ENCODE data around the gene SYNGR3. TPM values are rescaled to one million over a fixed set of nuclear protein-coding genes. Genes with fewer than 3 reads are reported as not detected.

The SYNGR3 gene
- polyA plus RNA-seq, 1 donor from 2014 or later, result 61.0 TPM

DNA sequence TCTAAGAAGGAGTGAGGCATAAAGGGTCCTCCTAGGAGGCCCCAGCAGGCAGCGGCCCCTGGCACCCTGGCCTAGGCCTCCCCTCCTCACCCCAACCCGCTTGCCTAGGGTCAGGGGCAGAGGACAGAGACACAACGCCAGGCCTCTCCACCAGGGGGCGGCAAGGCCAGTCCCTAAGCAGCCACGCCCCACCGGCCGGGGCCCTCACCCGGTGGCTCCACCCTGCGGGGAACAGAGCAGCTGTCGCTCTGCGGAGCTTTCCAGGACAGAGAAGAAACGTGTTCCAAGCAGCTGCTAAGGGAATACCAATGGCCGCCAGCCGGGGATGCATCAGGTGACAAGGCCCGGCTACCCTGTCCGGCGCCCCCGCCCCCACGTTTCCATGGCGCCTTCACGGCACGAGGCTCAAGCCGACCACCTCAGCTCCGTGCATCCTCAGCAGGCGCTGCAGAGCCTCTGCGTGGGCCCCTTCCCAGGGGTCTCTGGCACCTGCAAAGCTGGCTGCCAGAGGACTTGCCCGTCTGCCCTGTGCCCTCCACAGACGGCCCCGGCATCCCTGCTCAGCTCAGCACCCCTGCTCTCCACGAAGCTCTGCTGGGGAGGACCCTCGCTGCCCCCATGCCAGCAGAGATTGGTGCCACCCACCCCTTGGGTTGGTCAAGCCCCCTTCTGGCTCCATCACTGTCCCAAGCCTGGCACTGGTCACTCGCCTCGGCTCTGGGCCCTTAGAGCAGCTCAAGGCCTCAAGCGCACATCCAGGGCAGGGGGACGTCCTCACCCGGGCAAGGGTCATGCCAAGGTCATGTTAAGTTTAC, 14.3 kb downstream of the SYNGR3 start:
- peak overlapping the region; percentile 28 for H3K27ac ChIP-seq (ENCODE audit: low read length)
- no peak overlapping the region for H3K4me2 ChIP-seq (ENCODE audit: low read length)
- H2AFZ ChIP-seq (ENCODE audit: low read depth, low read length), result no peak overlapping the region
- no peaks in the 10 kb centered on the region for H3K36me3 ChIP-seq (ENCODE audit: insufficient read depth, low read length)
- H3K9me3 ChIP-seq (ENCODE audit: low read length), result no peaks in the 10 kb centered on the region
- no peaks in the 10 kb centered on the region for H3K27me3 ChIP-seq (ENCODE audit: insufficient read depth, low read depth, low read length)
- TF ChIP-seq EP300 (conservative IDR thresholded peaks at IDR 0.05; ENCODE audit: poor library complexity, severe bottlenecking) (no peak), MXI1 (conservative IDR thresholded peaks at IDR 0.05; ENCODE audit: poor library complexity, severe bottlenecking) (peak; percentile 49), SMC3 (conservative IDR thresholded peaks at IDR 0.05; ENCODE audit: poor library complexity) (peak; percentile 72), POLR2AphosphoS5 (IDR thresholded peaks at IDR 0.05) (no peak), RAD21 (conservative IDR thresholded peaks at IDR 0.05) (peak; percentile 53), TAF1 (IDR thresholded peaks at IDR 0.05; ENCODE audit: low read depth) (no peak), EZH2 (IDR thresholded peaks at IDR 0.05; ENCODE audit: borderline replicate concordance, insufficient read depth, low read length, poor library complexity, severe bottlenecking) (no peak), REST (IDR thresholded peaks at IDR 0.05; ENCODE audit: borderline replicate concordance) (no peak)
- TF ChIP-seq, protein P1, sequence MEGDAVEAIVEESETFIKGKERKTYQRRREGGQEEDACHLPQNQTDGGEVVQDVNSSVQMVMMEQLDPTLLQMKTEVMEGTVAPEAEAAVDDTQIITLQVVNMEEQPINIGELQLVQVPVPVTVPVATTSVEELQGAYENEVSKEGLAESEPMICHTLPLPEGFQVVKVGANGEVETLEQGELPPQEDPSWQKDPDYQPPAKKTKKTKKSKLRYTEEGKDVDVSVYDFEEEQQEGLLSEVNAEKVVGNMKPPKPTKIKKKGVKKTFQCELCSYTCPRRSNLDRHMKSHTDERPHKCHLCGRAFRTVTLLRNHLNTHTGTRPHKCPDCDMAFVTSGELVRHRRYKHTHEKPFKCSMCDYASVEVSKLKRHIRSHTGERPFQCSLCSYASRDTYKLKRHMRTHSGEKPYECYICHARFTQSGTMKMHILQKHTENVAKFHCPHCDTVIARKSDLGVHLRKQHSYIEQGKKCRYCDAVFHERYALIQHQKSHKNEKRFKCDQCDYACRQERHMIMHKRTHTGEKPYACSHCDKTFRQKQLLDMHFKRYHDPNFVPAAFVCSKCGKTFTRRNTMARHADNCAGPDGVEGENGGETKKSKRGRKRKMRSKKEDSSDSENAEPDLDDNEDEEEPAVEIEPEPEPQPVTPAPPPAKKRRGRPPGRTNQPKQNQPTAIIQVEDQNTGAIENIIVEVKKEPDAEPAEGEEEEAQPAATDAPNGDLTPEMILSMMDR (IDR thresholded peaks at IDR 0.05; ENCODE audit: poor library complexity, severe bottlenecking), result peak; percentile 83
- H3F3A ChIP-seq (ENCODE audit: insufficient read depth, low read length, poor library complexity, severe bottlenecking), result no peaks in the 10 kb centered on the region
- H3K9ac ChIP-seq (ENCODE audit: low read length), result peak overlapping the region; percentile 49
- H4K20me1 ChIP-seq (ENCODE audit: insufficient read depth), result peaks cover 5% of the 10 kb centered on the region
- peaks cover 37% of the 10 kb centered on the region for H3K79me2 ChIP-seq (replicated peaks; ENCODE audit: insufficient read depth, low read length)
- no peaks in the 10 kb centered on the region for H3K9me2 ChIP-seq (ENCODE audit: insufficient read depth, low read length)
- H3K4me3 ChIP-seq (ENCODE audit: low read length), result peak overlapping the region; percentile 50

DNA sequence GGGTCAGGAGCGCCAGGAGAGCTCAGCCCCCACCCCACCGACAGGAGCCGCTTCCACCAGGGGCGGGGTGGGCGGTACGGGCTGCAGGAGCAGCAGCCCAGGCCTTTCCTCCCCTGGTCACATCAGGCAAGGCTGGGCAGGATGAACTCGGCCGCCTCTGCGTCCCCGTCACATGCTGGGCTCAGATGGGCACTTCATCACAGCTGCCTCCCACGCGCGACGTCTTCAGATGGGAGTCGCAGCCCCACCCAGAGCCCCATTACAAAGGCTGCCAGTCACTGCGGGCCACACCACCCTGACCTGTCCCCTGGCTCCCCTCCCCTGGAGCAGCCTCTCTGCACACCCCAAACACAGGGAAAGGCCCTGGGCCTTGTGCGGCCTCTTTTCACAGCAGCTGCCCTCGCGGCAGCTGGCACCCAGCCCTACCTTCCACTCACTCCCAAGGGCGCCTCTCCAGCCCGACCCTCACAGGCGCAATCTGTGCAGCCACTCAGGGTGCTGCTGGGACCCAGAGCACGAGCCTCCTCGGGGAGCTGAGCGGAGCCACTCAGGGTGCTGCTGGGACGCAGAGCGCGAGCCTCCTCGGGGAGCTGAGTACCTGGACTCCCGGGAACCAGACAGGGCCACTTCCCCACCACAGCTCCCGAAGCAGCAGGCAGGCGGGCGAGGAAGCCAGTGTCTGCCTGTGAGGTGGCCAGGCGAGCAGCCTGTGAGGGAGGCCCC, 15.2 kb downstream of the SYNGR3 start:
- peaks cover 5% of the 10 kb centered on the region for H4K20me1 ChIP-seq (ENCODE audit: insufficient read depth)
- H3K27me3 ChIP-seq (ENCODE audit: insufficient read depth, low read depth, low read length), result no peaks in the 10 kb centered on the region
- no peaks in the 10 kb centered on the region for H3K9me3 ChIP-seq (ENCODE audit: low read length)
- TF ChIP-seq REST (IDR thresholded peaks at IDR 0.05; ENCODE audit: borderline replicate concordance), result no peak
- no peak for TF ChIP-seq SMC3 (conservative IDR thresholded peaks at IDR 0.05; ENCODE audit: poor library complexity)
- TF ChIP-seq RAD21 (conservative IDR thresholded peaks at IDR 0.05), result no peak
- no peak for TF ChIP-seq POLR2AphosphoS5 (IDR thresholded peaks at IDR 0.05)
- no peak for TF ChIP-seq MXI1 (conservative IDR thresholded peaks at IDR 0.05; ENCODE audit: poor library complexity, severe bottlenecking)
- TF ChIP-seq TAF1 (IDR thresholded peaks at IDR 0.05; ENCODE audit: low read depth), result no peak
- no peak for TF ChIP-seq EP300 (conservative IDR thresholded peaks at IDR 0.05; ENCODE audit: poor library complexity, severe bottlenecking)
- no peak for TF ChIP-seq EZH2 (IDR thresholded peaks at IDR 0.05; ENCODE audit: borderline replicate concordance, insufficient read depth, low read length, poor library complexity, severe bottlenecking)
- TF ChIP-seq, protein P1 (IDR thresholded peaks at IDR 0.05; ENCODE audit: poor library complexity, severe bottlenecking), result no peak
- H3K36me3 ChIP-seq (ENCODE audit: insufficient read depth, low read length), result no peaks in the 10 kb centered on the region
- H3K79me2 ChIP-seq (replicated peaks; ENCODE audit: insufficient read depth, low read length), result peaks cover 39% of the 10 kb centered on the region
- H3K27ac ChIP-seq (ENCODE audit: low read length), result no peak overlapping the region
- H2AFZ ChIP-seq (ENCODE audit: low read depth, low read length), result no peak overlapping the region
- no peak overlapping the region for H3K9ac ChIP-seq (ENCODE audit: low read length)
- H3F3A ChIP-seq (ENCODE audit: insufficient read depth, low read length, poor library complexity, severe bottlenecking), result no peaks in the 10 kb centered on the region
- no peaks in the 10 kb centered on the region for H3K9me2 ChIP-seq (ENCODE audit: insufficient read depth, low read length)
- H3K4me2 ChIP-seq (ENCODE audit: low read length), result no peak overlapping the region
- H3K4me3 ChIP-seq (ENCODE audit: low read length), result no peak overlapping the region
